Measurements from ENCODE around the gene CTNNA3.

GRCh38 chr10:66273966-66274519, 1422.0 kb downstream of the CTNNA3 start:
- TF ChIP-seq CTCF (IDR thresholded peaks at IDR 0.05) (no peak), POLR2A (IDR thresholded peaks at IDR 0.05) (no peak)

Data from right lobe of liver (tissue), 4 donors.